OCI-LY1 (cell line): ENCODE results near the gene TEAD1.

Source experiments
- H2AFZ ChIP-seq: fragments of 200-600 bp; sonication (generic), shearing (Covaris generic); 2 replicates; pipeline ENCODE4 v1.6.0; 2014; ENCODE audit warnings: antibody characterized with exemption, mild to moderate bottlenecking, low read length
- H3F3A ChIP-seq: fragments of 200-600 bp; sonication (generic), shearing (Covaris generic); 2 replicates; pipeline ENCODE4 v1.6.0; 2014; ENCODE audit warnings: mild to moderate bottlenecking, antibody characterized with exemption, low read length, moderate library complexity; ENCODE audit not compliant: insufficient read depth
- H3K27ac ChIP-seq: fragments of 200-600 bp; sonication (generic); 2 replicates; pipeline ENCODE4 v1.5.1; 2014; ENCODE audit warnings: low read length, mixed run types, mild to moderate bottlenecking, low read depth; ENCODE audit not compliant: poor library complexity, severe bottlenecking
- H3K27me3 ChIP-seq: fragments of 200-600 bp; sonication (generic); 2 replicates; pipeline ENCODE4 v1.6.0; 2014; ENCODE audit warnings: antibody characterized with exemption, mild to moderate bottlenecking, low read length, moderate library complexity; ENCODE audit not compliant: insufficient read depth
- H3K36me3 ChIP-seq: fragments of 200-600 bp; sonication (generic); 2 replicates; pipeline ENCODE4 v1.6.1; 2014; ENCODE audit warnings: mild to moderate bottlenecking, antibody characterized with exemption, low read length, moderate library complexity, mixed read lengths; ENCODE audit not compliant: insufficient read depth
- H3K4me1 ChIP-seq: fragments of 200-600 bp; sonication (generic); 2 replicates; pipeline ENCODE4 v1.5.1; 2014; ENCODE audit warnings: mild to moderate bottlenecking, low read length, moderate library complexity; ENCODE audit not compliant: insufficient read depth, severe bottlenecking
- H3K4me2 ChIP-seq: fragments of 200-600 bp; sonication (generic), shearing (Covaris generic); 2 replicates; pipeline ENCODE4 v1.6.1; 2014; ENCODE audit warnings: low read length
- H3K4me3 ChIP-seq: fragments of 200-600 bp; sonication (generic); 2 replicates; pipeline ENCODE4 v1.5.1; 2014; ENCODE audit warnings: low read length, low read depth, mild to moderate bottlenecking, mixed read lengths; ENCODE audit not compliant: poor library complexity, severe bottlenecking
- H3K79me2 ChIP-seq: fragments of 200-600 bp; shearing (Covaris generic); 2 replicates; pipeline ENCODE4 v1.6.1; 2016; ENCODE audit warnings: mixed run types, low read length, mixed read lengths; ENCODE audit not compliant: insufficient read depth
- H3K9ac ChIP-seq: fragments of 200-600 bp; sonication (generic), shearing (Covaris generic); 2 replicates; pipeline ENCODE4 v1.6.1; 2014; ENCODE audit warnings: mild to moderate bottlenecking, low read length, mixed read lengths
- H3K9me2 ChIP-seq: fragments of 200-600 bp; sonication (generic), shearing (Covaris generic); 2 replicates; pipeline ENCODE4 v1.6.1; 2014; ENCODE audit warnings: low read depth, mild to moderate bottlenecking, low read length, mixed read lengths
- H3K9me3 ChIP-seq: fragments of 200-600 bp; shearing (Covaris generic); 2 replicates; pipeline ENCODE4 v1.6.1; 2014; ENCODE audit warnings: low read length, mixed read lengths
- H4K20me1 ChIP-seq: fragments of 200-600 bp; sonication (generic), shearing (Covaris generic); 2 replicates; pipeline ENCODE4 v1.6.0; 2016; ENCODE audit warnings: mild to moderate bottlenecking, low read length; ENCODE audit not compliant: insufficient read depth
- CTCF ChIP-seq: fragments of 200-600 bp; sonication (generic), shearing (Covaris generic); IDR thresholded peaks from 2 replicates; pipeline ENCODE4 v1.5.1; 2017; ENCODE audit warnings: mild to moderate bottlenecking, antibody characterized with exemption, low read length, moderate library complexity, mixed read lengths
- EZH2 ChIP-seq: fragments of 200-600 bp; sonication (generic), shearing (Covaris generic); IDR thresholded peaks from 2 replicates; pipeline ENCODE4 v1.8.0; 2017; ENCODE audit warnings: borderline replicate concordance, mixed run types, mild to moderate bottlenecking, antibody characterized with exemption, low read length, moderate library complexity, mixed read lengths

The TEAD1 gene

GRCh38 chr11:12789596-12790215 lies 115.5 kb downstream of the TEAD1 start:
- Histone ChIP-seq H3K4me3 (no peak overlapping the region), H3K27me3 (no peaks in the 10 kb centered on the region), H3K79me2 (no peaks in the 10 kb centered on the region), H3K27ac (no peak overlapping the region), H3K9me3 (no peaks in the 10 kb centered on the region), H3K4me2 (no peak overlapping the region), H2AFZ (no peak overlapping the region), H3K4me1 (no peaks in the 10 kb centered on the region), H3K9ac (no peak overlapping the region), H4K20me1 (no peaks in the 10 kb centered on the region), H3K36me3 (no peaks in the 10 kb centered on the region), H3K9me2 (no peaks in the 10 kb centered on the region), H3F3A (no peaks in the 10 kb centered on the region)
- no peak for TF ChIP-seq CTCF
- TF ChIP-seq EZH2, result no peak

- Histone ChIP-seq H3K27ac (no peak overlapping the region), H3K27me3 (no peaks in the 10 kb centered on the region), H3K9ac (no peak overlapping the region), H3K4me3 (no peak overlapping the region), H3K36me3 (no peaks in the 10 kb centered on the region), H3K9me3 (no peaks in the 10 kb centered on the region), H3K4me2 (no peak overlapping the region), H3K79me2 (no peaks in the 10 kb centered on the region), H4K20me1 (no peaks in the 10 kb centered on the region), H3F3A (no peaks in the 10 kb centered on the region), H3K4me1 (no peaks in the 10 kb centered on the region), H3K9me2 (no peaks in the 10 kb centered on the region), H2AFZ (no peak overlapping the region)
- TF ChIP-seq CTCF, result no peak
- TF ChIP-seq EZH2, result no peak
These were observed 116.8 kb downstream of the TEAD1 start for GRCh38 chr11:12790861-12791616.

DNA sequence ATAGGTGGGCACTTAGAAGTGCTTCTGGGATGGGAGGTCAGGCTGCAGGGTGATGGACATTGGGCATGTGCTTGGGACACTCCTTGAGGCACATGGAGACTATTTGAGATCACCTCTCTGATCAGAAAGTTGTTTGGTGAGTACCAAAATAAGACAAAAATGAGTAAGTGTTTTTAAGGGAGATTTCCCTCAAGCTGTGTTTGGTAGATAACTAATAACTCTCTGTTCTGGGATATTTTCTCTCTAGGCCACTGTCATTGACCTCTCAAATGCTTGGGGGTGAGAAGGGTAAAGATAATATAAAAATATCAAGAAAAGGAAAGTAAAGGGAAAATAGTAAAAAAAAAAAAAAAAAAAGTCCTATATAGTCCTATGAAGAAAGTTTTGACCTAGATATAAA lies 117.8 kb downstream of the TEAD1 start:
- H3K79me2 ChIP-seq, result no peaks in the 10 kb centered on the region

More for the DNA sequence above, 117.8 kb downstream of the TEAD1 start:
- Histone ChIP-seq H2AFZ (no peak overlapping the region), H3K4me2 (no peak overlapping the region), H3K9ac (no peak overlapping the region), H3K4me1 (no peaks in the 10 kb centered on the region), H4K20me1 (no peaks in the 10 kb centered on the region), H3K4me3 (no peak overlapping the region), H3K9me2 (no peaks in the 10 kb centered on the region), H3K27me3 (no peaks in the 10 kb centered on the region), H3F3A (no peaks in the 10 kb centered on the region), H3K9me3 (no peaks in the 10 kb centered on the region), H3K27ac (no peak overlapping the region), H3K36me3 (no peaks in the 10 kb centered on the region)
- TF ChIP-seq EZH2 (no peak), CTCF (no peak)
